Epithelial cell of esophagus (primary cell): ENCODE results near the gene CDNF.
A peak's percentile ranks its signal among the peaks of the same experiment; 100 is the strongest.

ENCODE experiments used
- DNase-seq: peaks from one replicate; pipeline ENCODE4 v3.0.0; 2010; ENCODE audit warnings: low read depth
- H3K4me3 ChIP-seq: 2 replicates; pipeline ENCODE4 v1.5.1; 2011; ENCODE audit warnings: mild to moderate bottlenecking, low read length, control low read depth
- TF ChIP-seq, protein P1 (sequence below): IDR thresholded peaks from 2 replicates; pipeline ENCODE4 v1.5.1; 2011; ENCODE audit warnings: low read depth, mild to moderate bottlenecking, low read length, control low read depth, inconsistent platforms; ENCODE audit not compliant: insufficient read depth; ENCODE audit errors: missing control alignments

The CDNF gene

DNA sequence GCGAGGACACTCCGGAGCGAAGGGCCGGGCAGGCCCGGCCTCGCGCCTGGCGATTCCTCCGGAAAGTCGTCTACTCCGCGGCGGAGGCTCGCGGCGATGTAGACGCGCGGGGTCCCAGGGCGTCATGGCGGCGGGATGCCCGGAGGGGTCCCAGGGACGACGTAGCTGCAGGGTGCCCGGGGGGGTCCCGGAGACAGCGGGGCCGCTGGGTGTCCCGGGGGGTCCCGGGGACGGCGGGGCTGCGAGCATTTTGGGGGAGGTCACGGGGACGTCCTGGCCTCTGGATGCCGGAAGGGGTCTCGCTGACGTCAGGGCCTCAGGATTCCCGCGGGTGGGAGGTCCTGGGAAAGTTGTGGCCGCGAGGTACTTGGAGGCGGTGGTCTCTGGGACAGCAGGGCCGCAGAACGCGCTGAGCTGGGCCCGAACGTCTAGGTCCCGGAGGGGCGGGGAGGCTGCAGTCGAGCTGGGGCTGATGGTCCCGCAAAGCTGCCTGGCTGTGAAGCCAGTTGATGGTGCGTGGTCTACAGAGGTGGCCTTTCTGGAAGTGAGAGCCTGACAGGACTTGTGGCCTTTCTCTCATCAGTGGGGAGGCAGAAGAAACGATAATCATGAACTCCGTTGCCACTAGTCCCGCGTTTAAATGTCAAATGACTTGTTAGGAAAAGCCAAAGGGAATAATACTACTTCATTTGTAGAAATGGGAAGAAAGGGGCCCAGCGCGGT, 906 bp upstream of the CDNF start:
- peak; percentile 24 for DNase-seq
- peak overlapping the region; percentile 96 for H3K4me3 ChIP-seq
- TF ChIP-seq, protein P1, sequence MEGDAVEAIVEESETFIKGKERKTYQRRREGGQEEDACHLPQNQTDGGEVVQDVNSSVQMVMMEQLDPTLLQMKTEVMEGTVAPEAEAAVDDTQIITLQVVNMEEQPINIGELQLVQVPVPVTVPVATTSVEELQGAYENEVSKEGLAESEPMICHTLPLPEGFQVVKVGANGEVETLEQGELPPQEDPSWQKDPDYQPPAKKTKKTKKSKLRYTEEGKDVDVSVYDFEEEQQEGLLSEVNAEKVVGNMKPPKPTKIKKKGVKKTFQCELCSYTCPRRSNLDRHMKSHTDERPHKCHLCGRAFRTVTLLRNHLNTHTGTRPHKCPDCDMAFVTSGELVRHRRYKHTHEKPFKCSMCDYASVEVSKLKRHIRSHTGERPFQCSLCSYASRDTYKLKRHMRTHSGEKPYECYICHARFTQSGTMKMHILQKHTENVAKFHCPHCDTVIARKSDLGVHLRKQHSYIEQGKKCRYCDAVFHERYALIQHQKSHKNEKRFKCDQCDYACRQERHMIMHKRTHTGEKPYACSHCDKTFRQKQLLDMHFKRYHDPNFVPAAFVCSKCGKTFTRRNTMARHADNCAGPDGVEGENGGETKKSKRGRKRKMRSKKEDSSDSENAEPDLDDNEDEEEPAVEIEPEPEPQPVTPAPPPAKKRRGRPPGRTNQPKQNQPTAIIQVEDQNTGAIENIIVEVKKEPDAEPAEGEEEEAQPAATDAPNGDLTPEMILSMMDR: no peak

DNA sequence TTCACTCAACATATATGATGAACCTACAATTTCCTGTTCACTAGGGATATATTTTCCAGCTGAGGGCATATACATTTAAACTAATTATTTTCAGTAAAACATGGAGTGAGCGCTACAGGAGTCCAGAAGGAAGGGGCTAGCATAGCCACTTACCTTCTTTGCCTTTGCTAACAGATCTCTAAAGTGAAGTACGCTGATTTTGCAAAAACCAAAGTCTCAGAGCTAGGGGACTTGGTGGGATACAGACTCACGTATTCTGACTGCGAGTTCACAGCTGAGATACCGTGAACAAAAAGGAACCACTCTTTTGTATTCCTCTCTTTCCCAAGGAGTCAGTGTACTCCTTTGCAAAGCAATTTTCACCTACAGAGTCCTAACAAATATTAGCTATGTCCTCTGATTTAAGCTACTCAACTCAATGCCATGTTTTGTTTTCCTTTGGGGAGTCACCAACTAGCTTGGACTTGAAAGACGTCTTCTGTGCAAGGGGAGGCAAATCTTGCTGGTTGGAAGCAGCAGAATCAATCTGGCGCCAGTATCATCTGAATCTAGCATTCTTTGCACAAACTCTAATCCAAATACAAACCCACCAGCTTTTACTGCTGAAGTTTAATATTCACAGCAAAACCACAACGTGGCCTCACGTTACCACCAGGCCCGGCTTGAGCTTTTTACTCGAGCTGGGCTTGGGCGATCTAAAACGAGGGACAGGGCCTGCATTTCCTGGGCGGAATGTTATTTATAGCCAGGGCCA, 657 bp downstream of the CDNF start:
- peak; percentile 54 for DNase-seq
- peak overlapping the region; percentile 96 for H3K4me3 ChIP-seq
- TF ChIP-seq, protein P1: no peak

DNA sequence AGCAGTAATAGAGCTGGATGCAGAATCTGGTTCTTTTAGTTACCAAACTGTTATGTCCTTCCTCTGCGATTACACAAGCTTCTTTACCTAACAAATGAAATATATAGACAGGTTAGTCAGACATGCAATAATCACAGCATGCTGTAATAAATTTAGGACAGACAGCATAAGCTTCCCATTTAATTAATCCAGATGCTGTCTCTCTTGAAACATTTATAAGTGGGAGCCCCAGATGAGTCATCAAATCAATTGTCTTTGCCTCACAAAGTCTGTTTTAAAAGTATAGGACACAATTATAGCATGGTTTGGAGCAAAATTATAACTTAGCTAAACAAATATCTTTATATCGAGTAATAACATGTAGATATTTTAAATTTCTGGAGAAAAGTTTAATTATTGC, 1.6 kb downstream of the CDNF start:
- TF ChIP-seq, protein P1: no peak
- H3K4me3 ChIP-seq: no peak overlapping the region
- DNase-seq: no peak

DNA sequence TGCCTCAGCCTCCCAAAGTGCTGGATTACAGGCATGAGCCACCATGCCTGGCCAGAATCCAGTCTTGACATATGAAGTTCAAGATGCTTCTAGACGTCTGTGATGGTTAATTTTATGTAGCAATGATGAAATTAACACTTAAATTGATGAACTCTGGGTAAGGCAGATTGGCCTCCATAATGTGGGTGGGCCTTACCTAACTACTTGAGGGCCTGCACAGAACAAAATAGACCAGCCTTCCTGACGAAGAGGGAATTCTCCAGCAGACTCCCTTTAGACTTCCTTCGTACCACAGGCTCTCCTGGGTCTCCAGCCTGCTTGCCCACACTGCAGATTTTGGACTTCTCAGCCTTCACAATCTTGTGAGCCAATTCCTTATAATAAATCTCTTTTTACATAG, 4.7 kb downstream of the CDNF start:
- TF ChIP-seq, protein P1: no peak
- H3K4me3 ChIP-seq: no peak overlapping the region
- no peak for DNase-seq

DNA sequence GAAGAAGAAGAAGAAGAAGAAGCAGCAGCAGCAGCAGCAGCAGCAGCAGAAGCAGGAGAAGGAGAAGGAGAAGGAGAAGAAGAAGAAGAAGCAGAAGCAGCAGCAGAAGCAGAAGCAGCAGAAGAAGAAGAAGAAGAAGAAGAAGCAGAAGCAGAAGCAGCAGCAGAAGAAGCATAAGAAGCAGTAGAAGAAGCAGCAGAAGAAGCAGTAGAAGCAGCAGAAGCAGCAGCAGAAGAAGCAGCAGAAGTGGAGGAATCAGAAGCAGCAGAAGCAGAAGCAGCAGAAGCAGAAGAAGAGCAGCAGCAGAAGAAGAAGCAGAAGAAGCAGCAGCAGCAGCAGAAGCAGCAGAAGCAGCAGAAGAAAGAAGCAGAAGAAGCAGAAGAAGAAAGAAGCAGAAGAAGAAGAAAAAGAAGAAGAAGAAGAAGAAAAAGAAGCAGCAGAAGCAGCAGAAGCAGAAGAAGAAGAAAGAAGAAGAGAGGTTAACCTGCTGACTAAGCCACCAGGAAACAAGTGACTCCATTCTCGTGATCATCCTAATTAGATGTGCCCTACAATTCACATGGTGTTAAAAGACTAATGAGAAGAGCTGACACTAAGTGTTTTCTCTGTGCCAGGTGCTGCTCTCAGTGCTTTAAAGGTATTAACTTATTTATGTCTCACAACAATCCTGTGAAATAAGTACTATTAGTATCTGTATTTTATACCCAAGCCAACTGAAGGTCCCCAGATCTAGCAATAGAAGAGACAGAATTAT, 11.6 kb downstream of the CDNF start:
- TF ChIP-seq, protein P1: no peak
- no peak for DNase-seq
- no peak overlapping the region for H3K4me3 ChIP-seq

DNA sequence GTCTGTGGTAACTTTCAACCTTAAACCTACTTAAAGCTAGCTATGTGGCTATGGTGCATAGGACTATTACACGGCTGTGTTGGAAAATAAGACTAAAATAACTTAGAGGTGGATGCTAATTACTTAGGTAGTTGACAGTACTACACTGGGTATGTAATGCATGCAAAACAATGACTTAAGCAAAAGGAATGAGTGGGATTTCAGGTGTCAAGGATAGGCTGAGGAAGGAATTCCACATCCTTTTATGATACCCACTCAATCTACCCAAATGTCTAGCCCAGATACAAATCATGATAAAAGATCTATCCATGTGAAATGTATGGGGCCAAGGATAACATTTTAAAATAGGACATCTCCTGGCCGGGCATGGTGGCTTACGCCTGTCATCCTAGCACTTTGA, 13.9 kb downstream of the CDNF start:
- no peak overlapping the region for H3K4me3 ChIP-seq
- TF ChIP-seq, protein P1: no peak
- DNase-seq: no peak
